Skeletal muscle tissue (tissue), 4 donors: ENCODE measurements around the gene SPATA22. TPM values are rescaled to one million over a fixed set of nuclear protein-coding genes. Genes with fewer than 3 reads are reported as not detected.
"Not testable (repeated sequence)": the region's sequence is repeated elsewhere in the genome, so short reads cannot be mapped to it uniquely, and the experiment has no call there.

Experiments used
- H3K27ac ChIP-seq: one replicate; pipeline ENCODE4 v1.7.0; 2013; ENCODE audit warnings: mild to moderate bottlenecking, low read depth, low read length, inconsistent platforms
- H3K27me3 ChIP-seq, 3 donors: one replicate each; pipeline ENCODE4 v1.7.0; 2013; ENCODE audit warnings: low read length in 3 of 3; ENCODE audit not compliant: control insufficient read depth in 3 of 3, insufficient read depth in 3 of 3
- H3K36me3 ChIP-seq, 3 donors: one replicate each; pipeline ENCODE4 v1.7.0; 2013; ENCODE audit warnings: low read length in 3 of 3; ENCODE audit not compliant: control insufficient read depth in 3 of 3, insufficient read depth in 3 of 3
- H3K4me1 ChIP-seq, 3 donors: one replicate each; pipeline ENCODE4 v1.7.0; 2013; ENCODE audit warnings: low read length in 3 of 3, mild to moderate bottlenecking in 3 of 3; ENCODE audit not compliant: control insufficient read depth in 3 of 3, insufficient read depth in 3 of 3
- H3K4me3 ChIP-seq, 3 donors: one replicate each; pipeline ENCODE4 v1.7.0; 2013; ENCODE audit warnings: low read length in 3 of 3
- H3K9ac ChIP-seq, 3 donors: one replicate each; pipeline ENCODE4 v1.7.0; 2013; ENCODE audit warnings: low read length in 3 of 3, mild to moderate bottlenecking in 3 of 3, moderate library complexity in 2 of 3, low read depth in 1 of 3
- H3K9me3 ChIP-seq, 3 donors: one replicate each; pipeline ENCODE4 v1.7.0; 2013; ENCODE audit warnings: low read length in 3 of 3; ENCODE audit not compliant: control insufficient read depth in 3 of 3
- total RNA-seq: library from RNA; depleted of rRNA; stranded (reverse); fragments of >200 nt; gene quantifications from one replicate; pipeline ENCODE4 v1.2.3, GENCODE V29; 2014
- donor health status: Osteomylitis.

SPATA22 gene, protein sequence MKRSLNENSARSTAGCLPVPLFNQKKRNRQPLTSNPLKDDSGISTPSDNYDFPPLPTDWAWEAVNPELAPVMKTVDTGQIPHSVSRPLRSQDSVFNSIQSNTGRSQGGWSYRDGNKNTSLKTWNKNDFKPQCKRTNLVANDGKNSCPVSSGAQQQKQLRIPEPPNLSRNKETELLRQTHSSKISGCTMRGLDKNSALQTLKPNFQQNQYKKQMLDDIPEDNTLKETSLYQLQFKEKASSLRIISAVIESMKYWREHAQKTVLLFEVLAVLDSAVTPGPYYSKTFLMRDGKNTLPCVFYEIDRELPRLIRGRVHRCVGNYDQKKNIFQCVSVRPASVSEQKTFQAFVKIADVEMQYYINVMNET
- total RNA-seq: 2.1 TPM

DNA sequence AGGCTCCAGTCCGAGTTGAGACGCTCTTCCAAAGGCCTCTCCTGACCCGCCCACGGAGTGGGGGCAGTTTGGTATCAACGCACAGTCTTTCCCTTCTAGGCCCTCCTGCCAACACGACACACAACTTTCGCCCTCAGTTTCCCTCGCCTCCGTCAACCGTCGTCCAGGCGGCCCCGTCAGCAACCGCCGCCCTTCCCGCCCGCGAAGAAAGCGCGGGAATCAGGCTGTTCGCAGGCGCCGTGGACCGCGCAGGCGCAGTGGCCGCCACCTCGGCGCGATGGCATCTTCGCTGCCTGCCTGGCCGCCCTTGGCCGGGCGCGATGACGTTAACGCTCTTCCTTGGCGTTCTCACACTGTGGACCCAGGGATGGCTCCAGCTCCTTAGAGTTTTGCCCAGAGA is at the start of gene SPATA22:
SPATA22 (minus strand) TSS at position 221 of the 400 bp plus-strand sequence. CDS start 2,494 bp downstream, outside the sequence.
- no peaks in the 10 kb centered on the region for H3K9me3 ChIP-seq
- no peaks in the 10 kb centered on the region for H3K36me3 ChIP-seq
- H3K4me1 ChIP-seq: peaks cover 0 to 3% (median 0%) of the 10 kb centered on the region in 3 donors
- no peak within 1 kb of the TSS for H3K9ac ChIP-seq
- H3K4me3 ChIP-seq: no peak within 1 kb of the TSS
- H3K27ac ChIP-seq: no peak within 1 kb of the TSS
- H3K27me3 ChIP-seq: no peaks in the 10 kb centered on the region

GRCh38 chr17:3519472-3519871 is 47.9 kb upstream of the SPATA22 start:
- H3K4me1 ChIP-seq, H3K4me3 ChIP-seq, H3K9me3 ChIP-seq, H3K9ac ChIP-seq, H3K36me3 ChIP-seq, H3K27ac ChIP-seq, H3K27me3 ChIP-seq: not testable (repeated sequence)

DNA sequence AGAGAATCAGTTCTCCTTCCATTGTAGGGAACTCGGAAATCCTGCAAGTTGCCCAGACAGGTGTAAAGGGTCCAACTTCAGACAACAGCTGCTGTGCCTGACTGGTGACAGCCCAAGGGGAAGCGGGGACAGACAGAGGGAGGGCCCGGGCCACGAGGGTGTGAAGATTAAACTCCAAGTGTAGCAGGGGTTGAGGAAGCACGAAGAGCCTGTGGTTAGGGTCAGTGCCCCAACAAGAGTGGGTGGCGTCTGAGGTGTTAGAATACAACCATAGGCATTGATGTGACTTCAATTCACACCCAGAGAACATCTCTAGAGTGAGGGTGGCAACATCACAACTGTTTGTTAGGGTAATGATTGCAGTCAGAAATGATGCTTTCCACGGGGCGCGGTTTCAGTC is 43.3 kb upstream of the SPATA22 start:
- peaks cover 0 to 10% (median 2%) of the 10 kb centered on the region in 3 donors for H3K36me3 ChIP-seq
- no peak overlapping the region for H3K27ac ChIP-seq
- peaks cover 27 to 34% (median 30%) of the 10 kb centered on the region in 3 donors for H3K4me1 ChIP-seq
- H3K27me3 ChIP-seq: no peaks in the 10 kb centered on the region
- no peaks in the 10 kb centered on the region for H3K9me3 ChIP-seq
- H3K4me3 ChIP-seq: no peak overlapping the region
- H3K9ac ChIP-seq: peak overlapping the region in 1 of 3 donors; percentile 9

DNA sequence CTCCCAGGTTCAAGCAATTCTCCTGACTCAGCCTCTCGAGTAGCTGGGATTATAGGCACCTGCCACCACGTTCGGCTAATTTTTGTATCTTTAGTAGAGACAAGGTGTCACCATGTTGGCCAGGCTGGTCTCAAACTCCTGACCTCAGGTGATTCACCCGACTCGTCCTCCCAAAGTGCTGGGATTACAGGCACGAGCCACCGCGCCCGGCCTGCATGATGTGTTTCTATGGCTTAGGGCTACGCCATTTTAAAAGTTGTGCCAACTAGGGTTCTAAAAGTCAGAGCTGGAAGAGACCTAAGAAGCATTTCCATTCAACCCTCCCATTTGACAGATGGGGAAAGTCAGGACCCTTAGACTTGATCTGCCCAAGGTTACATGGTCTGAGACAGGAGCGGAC is 42.5 kb upstream of the SPATA22 start:
- H3K4me3 ChIP-seq, H3K27me3 ChIP-seq, H3K9me3 ChIP-seq, H3K27ac ChIP-seq: not testable (repeated sequence)
- H3K4me1 ChIP-seq: peaks cover 27 to 34% (median 30%) of the 10 kb centered on the region in 3 donors
- peaks cover 0 to 10% (median 2%) of the 10 kb centered on the region in 3 donors for H3K36me3 ChIP-seq
- H3K9ac ChIP-seq: peak overlapping the region in 1 of 3 donors; percentile 9

- Histone ChIP-seq H3K9ac (peak overlapping the region; percentile 51 to 68 (median 53)), H3K4me3 (peak overlapping the region in 2 of 3 donors; percentile 57 to 65), H3K36me3 (peaks cover 0 to 8% (median 2%) of the 10 kb centered on the region in 3 donors), H3K27me3 (no peaks in the 10 kb centered on the region), H3K4me1 (peaks cover 27 to 34% (median 30%) of the 10 kb centered on the region in 3 donors), H3K27ac (peak overlapping the region; percentile 85), H3K9me3 (no peaks in the 10 kb centered on the region)
Observed at GRCh38 chr17:3513305-3514035, 41.9 kb upstream of the SPATA22 start.

- Histone ChIP-seq H3K27me3 (no peaks in the 10 kb centered on the region), H3K36me3 (peaks cover 0 to 6% (median 2%) of the 10 kb centered on the region in 3 donors), H3K4me1 (peaks cover 27 to 34% (median 30%) of the 10 kb centered on the region in 3 donors), H3K9me3 (no peaks in the 10 kb centered on the region), H3K4me3 (peak overlapping the region; percentile 57 to 65 (median 65)), H3K9ac (peak overlapping the region; percentile 66 to 77 (median 68)), H3K27ac (peak overlapping the region; percentile 85)
Observed at GRCh38 chr17:3512505-3513171, 41.0 kb upstream of the SPATA22 start.

GRCh38 chr17:3511852-3512504 is 40.4 kb upstream of the SPATA22 start:
- peak overlapping the region; percentile 57 to 65 (median 65) for H3K4me3 ChIP-seq
- H3K9ac ChIP-seq: peak overlapping the region; percentile 66 to 77 (median 68)

DNA sequence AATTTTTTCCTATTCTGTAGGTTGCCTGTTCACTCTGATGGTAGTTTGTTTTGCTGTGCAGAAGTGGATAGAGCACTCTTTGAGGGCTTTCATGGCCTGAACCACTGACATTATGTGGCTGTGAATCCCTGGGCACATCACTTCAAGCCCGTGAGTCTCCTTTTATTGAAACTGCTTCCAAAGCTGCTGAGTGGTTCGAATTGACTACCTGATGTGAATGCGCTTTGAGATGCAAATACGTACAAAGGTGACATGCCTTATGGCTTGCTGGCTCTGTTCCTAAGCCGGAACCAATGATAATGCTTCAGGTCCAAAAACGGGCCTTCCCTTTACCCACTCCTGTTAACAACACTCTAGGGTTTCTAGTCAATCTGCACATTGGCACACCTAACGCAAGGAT is 38.5 kb upstream of the SPATA22 start:
- no peaks in the 10 kb centered on the region for H3K27me3 ChIP-seq
- H3K9ac ChIP-seq: no peak overlapping the region
- no peak overlapping the region for H3K4me3 ChIP-seq
- no peak overlapping the region for H3K27ac ChIP-seq
- H3K9me3 ChIP-seq: no peaks in the 10 kb centered on the region
- H3K36me3 ChIP-seq: peaks cover 0 to 4% (median 2%) of the 10 kb centered on the region in 3 donors
- peaks cover 27 to 33% (median 30%) of the 10 kb centered on the region in 3 donors for H3K4me1 ChIP-seq

More at GRCh38 chr17:3511852-3512504, 40.4 kb upstream of the SPATA22 start:
- peaks cover 0 to 6% (median 2%) of the 10 kb centered on the region in 3 donors for H3K36me3 ChIP-seq
- no peaks in the 10 kb centered on the region for H3K27me3 ChIP-seq
- peak overlapping the region; percentile 85 for H3K27ac ChIP-seq
- no peaks in the 10 kb centered on the region for H3K9me3 ChIP-seq
- H3K4me1 ChIP-seq: peaks cover 27 to 34% (median 30%) of the 10 kb centered on the region in 3 donors

DNA sequence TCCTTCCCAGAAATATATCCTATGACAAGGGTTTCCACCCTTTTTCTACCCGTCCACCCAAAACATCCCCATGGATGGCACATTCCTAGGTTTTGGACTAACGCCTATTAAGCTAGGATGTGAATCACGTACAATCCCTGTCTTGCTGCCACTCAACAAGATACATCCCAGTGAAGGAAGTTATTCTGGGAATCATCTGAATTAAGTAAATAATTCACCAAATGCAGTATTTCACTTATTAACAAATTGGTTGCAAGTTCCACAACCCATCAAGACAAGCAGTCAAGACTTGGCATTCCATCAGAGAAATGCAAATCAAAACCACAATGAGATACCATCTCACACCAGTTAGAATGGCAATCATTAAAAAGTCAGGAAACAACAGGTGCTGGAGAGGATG is 36.2 kb upstream of the SPATA22 start:
- no peaks in the 10 kb centered on the region for H3K27me3 ChIP-seq
- H3K4me1 ChIP-seq: peaks cover 14 to 17% (median 14%) of the 10 kb centered on the region in 3 donors
- no peak overlapping the region for H3K4me3 ChIP-seq
- no peak overlapping the region for H3K27ac ChIP-seq
- no peak overlapping the region for H3K9ac ChIP-seq
- no peaks in the 10 kb centered on the region for H3K9me3 ChIP-seq
- no peaks in the 10 kb centered on the region for H3K36me3 ChIP-seq
